Pons (tissue), 1 donor: ENCODE measurements around the gene TINAGL1.
A peak's percentile ranks its signal among the peaks of the same experiment; 100 is the strongest.

ENCODE experiments used
- DNase-seq: peaks from one replicate; pipeline ENCODE4 v3.0.0-alpha.2; 2016; ENCODE audit warnings: low spot score

TINAGL1 gene, protein sequence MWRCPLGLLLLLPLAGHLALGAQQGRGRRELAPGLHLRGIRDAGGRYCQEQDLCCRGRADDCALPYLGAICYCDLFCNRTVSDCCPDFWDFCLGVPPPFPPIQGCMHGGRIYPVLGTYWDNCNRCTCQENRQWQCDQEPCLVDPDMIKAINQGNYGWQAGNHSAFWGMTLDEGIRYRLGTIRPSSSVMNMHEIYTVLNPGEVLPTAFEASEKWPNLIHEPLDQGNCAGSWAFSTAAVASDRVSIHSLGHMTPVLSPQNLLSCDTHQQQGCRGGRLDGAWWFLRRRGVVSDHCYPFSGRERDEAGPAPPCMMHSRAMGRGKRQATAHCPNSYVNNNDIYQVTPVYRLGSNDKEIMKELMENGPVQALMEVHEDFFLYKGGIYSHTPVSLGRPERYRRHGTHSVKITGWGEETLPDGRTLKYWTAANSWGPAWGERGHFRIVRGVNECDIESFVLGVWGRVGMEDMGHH

DNA sequence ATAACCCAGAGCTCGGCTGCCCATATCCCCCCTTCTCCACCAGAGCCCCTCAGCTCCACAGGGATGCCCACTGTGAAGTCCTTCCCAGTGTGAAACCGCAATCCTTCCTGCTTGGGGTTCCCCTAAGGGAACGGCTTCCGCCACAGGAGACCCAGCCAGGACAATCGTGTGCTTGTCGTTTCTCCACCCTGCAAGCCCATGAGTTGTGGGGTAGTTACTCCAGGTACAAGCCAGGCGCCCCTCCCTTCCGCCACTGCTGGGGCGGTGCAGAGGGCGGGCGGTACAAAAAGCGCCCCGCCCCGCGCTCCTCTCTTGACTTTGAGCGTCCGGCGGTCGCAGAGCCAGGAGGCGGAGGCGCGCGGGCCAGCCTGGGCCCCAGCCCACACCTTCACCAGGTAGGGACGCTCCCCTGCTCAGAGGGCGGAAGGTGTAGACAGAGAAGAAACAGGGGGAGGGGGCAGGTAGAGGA, at the start of gene TINAGL1:
TINAGL1 (plus strand) TSS at position 315 of the 469 bp plus-strand sequence. CDS start 634 bp downstream, outside the sequence.
- DNase-seq: no peak

DNA sequence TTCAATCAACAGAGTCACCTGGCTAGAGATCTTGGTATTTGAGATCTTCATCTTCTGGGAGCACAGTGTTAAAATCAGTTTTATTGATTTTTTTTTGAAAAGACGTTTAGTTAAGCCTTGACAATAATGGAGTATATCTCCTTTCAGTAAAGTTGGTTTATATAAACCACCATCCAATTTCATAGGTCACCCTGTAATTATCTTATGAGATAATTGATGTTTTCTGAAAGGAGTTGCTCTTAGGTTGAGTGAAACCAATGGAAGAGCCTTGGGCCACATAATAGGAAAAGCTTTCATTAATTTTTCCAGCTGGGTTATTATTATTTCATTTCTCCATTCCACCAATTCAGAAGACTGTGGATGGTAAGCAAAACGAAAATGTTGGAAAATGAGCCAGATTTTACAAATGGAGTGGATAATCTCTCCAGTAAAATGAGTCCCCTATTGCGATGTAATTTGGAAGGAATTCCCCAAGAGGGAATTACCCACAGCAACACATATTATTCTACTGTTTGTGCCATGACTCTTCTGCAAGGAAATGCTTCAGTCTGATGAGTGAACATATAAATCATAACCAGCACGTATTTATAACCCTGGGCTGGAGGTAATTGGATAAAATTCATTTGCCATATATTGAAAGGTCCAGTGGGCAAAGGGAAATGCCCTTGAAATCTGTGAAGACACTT, 46.2 kb upstream of the TINAGL1 start:
- DNase-seq: no peak

DNA sequence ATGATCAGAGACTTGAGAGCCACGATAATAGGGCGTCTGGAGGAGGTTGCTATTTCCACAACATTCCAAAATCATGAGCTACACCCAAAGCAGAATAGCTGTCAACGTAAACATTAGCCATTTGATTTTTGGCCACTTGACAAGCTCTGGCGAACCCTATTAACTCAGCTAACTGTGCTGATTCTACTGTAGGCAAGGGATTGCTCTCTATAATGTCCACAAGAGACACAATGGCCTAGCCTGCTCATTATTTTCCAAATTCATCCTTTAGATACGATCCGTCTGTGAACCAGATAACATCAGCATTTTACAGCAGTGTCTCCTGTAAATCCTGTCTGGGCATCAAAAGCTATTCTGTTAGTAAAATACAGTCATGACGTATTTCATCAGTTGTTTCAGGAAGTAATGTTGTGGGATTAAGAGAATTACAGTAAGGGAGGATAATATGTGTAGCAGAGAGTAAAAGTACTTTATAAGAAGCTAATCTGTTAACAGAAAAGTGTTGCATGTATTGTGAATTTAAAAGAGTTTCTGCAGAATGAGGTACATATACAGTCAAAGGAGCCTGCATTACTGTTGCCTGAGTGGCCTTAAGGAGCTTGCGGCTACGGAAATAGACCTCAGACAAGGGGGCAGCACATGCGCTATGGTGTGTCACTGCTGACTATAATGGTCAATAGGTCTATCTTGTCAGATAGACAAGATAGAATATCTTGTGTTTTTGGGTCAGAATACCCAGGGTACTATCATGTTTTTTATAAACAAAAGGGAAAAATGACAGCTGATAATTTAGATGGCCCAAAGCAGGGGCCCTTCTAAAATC, 44.9 kb upstream of the TINAGL1 start:
- DNase-seq: no peak

DNA sequence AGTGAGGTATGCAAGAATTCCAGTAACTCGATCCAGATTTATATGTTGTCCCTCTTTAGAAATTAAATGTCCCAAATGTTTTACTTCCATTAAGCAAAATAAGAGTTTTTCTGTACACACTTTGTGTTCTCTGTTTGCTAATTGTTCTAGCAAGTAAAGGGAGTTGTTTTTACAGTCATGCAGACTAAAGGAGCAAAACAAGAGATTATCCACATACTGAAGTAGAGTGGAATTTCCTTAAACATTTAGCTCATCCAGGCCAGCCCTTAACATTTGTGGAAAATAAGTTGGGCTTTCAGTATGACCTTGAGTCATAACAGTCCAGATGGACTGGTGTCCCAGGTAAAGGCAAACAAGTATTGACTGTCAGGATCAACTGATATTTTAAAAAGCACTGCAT, 44.1 kb upstream of the TINAGL1 start:
- DNase-seq: no peak

DNA sequence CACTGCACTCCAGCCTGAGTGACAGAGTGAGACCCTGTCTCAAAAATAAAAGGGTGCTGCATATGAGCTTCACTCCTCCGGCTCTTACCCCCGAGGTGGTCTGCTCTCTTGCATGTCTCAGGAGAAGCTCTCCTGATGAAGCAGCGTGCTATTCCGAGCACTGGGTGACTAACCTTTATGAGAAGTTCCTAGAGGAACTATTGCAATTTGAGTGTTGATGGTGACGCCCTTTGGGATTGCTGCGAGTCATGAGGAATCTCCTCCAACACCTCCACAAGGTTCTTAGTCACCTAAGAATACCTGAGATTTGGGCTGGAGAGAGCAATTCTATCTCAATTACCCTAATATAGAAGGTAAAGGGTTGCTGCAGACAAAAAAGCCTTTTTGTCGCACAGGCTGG, 40.8 kb upstream of the TINAGL1 start:
- DNase-seq: no peak

DNA sequence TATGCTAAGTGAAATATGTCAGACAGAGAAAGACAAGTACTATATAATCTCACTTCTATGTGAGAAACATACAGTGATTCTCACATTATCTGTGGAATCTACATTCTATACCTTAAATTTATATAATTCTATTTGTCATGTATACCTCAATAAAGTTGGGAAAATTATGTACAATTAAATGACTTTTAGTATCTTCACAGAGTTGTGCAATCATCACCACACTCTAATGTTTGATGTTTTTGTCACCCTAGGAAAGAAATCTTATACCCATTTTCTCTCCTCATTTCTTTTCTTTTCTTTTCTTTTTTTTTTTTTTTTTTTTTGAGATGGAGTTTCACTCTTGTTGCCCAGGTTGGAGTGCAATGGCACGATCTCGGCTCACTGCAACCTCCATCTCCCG, 37.0 kb upstream of the TINAGL1 start:
- no peak for DNase-seq

DNA sequence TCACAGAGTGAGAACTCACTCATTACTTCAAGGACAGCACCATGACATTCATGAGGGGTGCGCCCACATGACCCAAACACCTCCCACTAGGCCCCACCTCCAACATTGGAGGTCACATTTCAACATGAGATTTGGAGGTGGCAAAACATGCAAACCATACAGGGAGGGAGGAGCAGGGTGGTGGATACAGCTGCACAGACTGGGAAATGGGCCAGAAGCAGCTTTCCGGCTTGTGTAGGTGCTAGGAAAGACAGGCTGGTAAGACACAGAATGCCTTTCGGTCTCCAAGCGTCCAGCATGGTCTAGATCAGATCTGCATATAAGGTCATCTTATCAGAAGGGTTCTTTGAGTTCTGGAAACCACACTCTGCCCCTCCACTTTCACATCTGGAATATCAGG, 35.1 kb upstream of the TINAGL1 start:
- no peak for DNase-seq

DNA sequence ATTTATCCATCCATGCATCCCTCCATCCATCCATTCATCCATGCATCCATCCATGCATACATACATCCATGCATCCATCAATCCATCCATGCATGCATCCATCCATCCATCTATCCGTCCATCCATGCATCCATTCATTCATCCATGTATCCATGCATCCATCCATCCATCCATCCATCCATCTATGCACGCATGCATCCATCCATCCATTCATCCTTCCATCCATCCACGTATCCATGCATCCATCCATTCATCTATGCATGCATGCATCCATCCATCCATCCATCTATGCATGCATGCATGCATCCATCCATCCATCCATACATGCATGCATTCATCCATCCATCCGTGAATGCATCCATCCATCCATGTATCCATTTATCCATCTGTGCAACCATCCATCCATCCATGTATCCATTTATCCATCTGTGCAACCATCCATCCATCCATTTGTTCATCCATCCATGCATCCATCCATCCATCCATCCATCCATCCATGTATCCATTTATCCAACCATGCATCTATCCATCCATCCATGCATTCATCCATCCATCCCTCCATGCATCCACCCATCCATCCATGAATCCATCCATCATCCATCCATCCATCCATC, 30.3 kb upstream of the TINAGL1 start:
- no peak for DNase-seq

DNA sequence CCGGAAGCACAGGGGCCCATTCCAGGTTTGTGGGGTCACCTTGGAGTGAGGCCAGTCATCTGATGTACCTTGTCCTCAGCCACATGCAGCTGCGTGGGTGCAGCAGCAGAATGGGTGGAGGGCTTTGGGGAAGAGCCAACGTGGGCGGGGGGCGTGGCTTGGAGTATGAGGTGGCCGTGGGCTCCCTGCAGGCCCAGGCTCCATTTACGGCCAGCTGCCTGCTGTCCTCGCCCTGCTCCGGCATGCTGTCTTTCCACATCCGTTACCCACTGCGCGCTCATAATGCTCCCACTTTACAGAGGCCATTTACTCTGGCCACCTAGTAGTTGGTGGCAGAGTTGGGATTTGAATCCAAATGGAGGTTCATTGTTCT, 27.8 kb upstream of the TINAGL1 start:
- no peak for DNase-seq

DNA sequence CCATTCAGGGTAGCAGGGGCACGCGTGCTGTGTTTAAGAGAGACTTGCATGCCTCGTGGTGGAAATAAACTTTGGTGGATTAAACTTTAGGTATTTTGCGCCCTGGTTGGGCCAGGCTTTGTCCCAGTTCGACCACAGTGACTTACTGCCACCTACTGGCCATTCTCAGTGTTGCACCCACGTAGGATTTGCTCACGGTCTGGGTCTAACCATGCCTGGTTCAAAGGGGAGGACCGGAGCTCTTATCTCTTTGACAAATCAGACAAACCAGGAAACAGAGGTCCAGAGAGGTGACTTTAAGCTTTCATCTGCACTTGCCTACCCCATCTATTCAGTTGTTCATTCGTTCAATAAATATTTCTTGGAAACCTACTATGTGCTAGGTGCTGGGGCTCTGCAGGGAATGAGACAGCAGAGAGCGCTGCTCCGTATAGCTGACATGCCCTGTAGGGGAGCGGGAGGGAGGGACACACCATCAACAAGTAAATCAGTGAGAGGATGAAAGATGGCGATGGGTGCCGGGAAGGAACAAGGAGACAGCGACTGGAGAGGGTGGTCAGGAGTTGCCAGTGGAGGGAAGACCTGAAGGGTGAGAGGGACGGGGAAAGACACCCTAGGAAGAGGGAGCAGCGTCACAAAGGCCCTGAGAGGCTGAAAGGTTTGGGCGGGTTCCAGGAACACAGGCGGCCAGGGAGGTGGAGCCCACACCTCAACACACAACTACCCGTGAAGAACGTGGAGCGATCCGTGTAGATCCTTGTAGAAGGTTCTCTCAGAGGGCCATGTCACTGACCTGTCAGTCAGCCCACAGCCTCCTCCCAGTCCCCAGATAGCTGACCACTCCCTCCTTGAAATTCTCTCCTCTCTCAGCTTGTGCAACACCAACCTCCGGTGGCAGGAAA, 27.2 kb upstream of the TINAGL1 start:
- peak; percentile 76 for DNase-seq

DNA sequence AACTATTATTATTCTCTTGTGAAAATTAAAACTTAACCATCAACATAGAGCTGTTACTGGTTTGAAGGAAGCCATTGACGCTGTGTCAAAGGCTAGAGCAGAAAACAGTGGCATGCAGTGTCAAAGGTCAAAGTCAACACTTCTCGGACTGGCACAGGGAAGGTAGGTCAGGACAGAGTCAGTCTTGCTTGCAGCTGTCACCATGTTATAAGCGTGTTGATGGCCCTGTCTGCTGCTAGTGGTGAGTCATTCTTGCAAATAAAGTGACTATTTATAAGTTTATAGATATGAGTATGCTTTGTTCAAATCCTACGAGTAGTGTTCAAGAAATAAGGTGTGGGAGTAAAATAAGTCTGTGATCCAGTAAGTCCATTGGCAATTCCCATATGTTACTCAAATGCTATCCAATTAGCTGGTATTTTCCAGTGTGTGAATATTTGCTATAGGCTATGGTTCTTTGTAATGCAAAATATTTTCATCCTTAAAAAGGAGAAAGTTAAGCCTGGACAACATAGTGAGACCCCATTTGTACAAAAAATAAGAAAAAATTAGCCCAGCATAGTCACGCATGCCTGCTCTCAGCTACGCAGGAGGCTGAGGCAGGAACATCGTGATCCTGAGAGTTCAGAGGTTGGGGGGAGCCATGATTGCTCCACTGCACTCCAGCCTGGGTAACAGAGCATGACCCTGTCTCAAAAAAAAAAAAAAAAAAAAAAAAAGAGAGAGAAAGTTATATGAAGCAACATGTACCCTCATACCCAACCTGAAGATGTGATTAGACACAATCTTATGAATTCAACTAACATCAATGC, 26.3 kb upstream of the TINAGL1 start:
- DNase-seq: no peak

DNA sequence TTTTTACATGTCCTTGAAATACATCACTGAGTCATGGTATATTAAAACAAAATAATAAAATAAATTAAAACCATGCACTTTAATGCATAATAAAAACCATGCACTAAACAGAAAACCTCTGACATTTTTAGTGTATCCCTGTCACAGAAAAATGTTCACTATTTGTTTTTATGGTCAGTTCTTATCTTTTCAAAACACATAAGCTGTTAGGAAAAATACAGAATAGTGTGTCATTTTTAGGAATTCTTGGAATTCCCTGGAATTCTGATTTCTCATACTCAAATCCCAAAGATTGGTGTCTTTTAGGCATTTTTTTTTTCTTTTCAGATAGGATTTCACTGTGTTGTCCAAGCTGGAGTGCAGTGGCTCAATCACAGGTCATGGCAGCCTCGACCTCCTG, 25.1 kb upstream of the TINAGL1 start:
- DNase-seq: no peak

DNA sequence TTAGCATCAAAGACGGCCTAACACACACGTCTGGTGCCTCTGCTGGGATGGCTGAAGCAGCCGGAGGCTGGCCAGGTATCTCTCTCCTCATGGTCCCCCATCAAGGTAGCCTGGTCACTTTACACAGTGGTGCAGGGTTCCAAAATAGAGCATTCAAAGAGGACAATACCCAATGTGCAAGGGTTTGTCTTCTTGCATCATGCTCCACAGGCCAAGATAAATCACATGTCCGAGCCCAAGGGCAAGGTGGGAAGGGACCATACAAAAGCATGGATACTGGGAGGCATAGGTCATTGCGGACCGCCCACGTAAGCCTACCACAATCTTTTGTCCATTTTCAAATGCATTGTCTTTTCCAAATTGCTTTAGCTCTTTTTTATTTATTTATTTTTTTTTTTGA, 23.8 kb upstream of the TINAGL1 start:
- DNase-seq: no peak

DNA sequence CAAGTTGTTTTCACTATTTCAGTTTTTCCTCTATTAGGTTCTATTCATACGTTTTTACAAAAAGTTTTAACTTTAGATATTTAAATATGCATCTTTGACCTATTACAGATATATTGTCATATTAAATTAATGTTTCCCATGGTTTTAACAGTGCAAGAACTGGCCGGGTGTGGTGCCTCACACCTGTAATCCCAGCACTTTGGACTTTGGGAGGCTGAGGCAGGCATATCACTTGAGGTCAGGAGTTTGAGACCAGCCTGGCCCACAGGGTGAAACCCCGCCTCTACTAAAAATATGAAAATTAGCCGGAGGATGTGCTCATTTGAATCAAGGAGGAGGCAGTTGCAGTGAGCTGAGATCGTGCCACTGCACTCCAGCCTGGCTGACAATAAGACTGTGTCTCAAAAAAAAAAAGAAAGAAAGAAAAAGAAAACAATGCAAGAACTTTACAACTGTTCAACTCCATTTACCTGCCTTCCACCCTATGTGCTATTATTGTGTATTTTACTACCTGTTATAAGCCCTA, 19.8 kb upstream of the TINAGL1 start:
- no peak for DNase-seq

DNA sequence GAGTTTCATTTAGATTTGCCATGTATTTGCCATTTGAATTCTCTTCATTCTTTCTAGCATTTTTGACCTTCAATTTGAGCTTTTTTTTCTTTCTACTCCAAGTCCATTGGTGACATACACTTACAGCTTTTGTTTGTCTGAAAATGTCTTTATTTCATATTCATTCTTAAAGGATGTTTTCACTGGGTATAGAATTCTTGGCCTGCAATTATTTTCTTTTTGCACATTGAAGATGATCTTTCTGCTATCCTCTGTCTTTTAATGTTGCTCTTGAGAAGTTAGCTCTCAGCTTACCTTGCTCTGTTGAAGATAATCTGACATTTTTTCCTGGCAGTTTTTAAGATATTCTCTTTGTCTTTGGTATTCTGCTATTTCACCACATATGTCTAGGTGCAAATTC, 16.6 kb upstream of the TINAGL1 start:
- DNase-seq: no peak

DNA sequence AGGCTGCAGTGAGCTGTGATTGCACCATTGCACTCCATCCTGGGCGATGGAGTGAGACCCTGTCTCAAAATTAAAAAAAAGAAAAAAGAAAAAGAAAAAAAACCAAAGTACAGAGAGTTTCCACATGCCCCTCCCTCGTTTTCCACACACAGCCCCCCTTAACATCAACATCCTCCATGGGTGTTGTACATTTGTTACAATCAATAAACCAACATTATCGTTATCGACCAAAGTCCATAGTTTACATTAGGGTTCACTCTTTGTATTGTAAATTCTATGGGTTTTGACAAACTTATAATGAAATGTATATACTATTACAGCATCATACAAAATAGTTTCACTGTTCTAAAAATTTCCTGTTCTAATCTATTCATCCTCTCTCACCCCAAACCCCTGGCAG, 15.9 kb upstream of the TINAGL1 start:
- no peak for DNase-seq

DNA sequence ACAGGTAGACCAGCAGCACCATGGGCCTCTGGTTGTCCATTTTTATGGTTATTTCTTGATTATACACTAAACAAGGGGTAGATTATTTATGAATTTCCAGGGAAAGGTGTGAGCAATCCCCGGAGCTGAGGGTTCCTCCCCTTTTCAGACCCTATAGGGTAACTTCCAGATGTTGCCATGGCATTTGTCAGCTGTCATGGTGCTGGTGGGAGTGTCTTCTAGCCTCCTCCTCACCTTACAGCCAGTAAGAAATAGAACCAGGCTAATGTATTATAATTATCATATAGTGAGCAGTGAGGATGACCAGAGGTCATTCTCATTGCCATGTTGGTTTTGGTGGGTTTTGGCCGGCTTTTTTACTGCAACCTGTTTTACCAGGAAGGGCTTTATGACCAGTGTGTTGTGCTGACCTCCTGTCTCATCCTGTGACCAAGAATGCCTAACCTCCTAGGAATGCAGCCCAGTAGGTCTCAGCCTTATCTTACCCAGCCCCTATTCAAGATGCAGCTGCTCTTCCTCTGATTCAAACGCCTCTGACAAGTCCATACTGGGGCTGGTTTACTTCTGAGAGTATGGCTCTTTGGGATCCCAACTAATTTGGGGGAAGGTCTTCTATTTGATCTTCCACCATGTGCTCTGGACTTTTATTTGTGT, 13.5 kb upstream of the TINAGL1 start:
- no peak for DNase-seq

DNA sequence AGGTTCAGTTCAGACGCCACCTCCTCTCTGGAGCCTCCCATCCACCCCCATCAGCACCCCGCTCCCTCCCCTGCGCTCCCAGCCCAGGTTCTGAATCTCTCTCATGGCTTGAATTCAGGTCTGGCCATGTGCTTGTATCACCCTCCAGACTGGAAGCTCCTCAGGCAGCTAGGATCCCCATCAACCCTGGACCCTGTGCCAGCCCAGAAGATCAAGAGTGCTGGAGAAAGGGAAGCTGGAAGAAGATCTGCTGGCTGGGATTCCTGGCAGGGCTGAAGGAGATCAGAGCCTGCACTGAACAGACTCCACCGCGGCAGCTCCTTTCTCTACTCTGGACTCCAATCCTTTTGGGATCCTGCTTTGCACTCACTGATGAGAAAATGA, 11.7 kb upstream of the TINAGL1 start:
- DNase-seq: no peak

DNA sequence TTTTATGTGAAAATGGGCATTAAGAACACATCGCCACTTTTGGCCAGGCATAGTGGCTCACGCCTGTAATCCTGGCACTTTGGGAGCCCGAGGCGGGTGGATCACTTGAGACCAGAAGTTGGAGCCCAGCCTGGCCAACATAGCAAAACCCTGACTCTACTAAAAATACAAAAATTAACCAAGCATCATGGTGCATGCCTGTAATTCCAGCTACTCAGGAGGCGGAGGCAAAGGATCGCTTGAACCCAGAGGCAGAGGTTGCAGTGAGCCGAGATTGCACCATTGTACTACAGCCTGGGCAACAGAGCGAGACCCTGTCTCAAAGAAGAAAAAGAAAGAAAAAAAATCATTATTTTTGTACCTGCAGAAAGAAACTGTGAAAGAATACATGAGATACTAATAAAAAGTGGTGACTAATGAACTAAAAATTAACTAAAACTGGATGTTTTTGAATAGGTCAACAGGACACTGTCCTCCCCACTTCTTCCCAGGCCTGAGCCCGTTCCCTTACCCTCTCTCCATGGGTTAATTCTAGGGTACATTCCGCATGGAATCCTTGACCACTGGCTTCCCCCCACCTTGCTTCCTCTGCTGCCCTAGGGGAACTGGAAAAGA, 8.3 kb upstream of the TINAGL1 start:
- no peak for DNase-seq
